ENCODE results near the gene CDK5RAP1. TPM values are rescaled to one million over a fixed set of nuclear protein-coding genes. Genes with fewer than 3 reads are reported as not detected.

The CDK5RAP1 gene
- total and polyA plus RNA-seq, 4 donors = 11.3 to 22.1 (median 14.8) TPM

DNA sequence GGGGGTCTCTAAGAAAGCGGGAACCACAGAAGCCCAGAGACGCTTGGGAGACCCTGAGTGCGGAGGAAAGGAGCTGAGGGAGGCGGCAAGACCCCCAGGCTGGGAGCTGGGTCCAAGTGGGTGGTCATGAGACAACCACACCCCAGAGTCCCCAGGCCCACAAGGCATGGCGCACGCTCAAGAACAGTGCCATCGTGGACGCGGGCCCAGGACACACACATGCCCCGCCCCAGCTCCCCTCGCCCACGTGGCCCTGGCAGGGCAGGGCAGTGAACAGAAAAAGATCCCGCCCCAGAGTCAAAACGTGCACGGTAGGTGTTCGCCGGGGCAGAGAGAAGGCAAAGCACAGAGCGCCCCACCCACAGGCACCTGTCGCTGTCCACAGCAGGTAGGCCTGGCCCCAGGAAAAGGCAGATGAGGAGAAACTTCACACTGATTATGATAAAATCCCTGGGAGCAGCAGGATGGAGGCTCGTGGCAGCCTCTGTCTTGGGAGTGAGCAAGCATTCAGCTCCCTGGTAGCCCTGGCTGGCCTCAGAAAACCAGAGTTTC lies 68.3 kb downstream of the CDK5RAP1 start:
- DNase-seq (ENCODE audit: low spot score) = no peak
- Histone ChIP-seq H3K9ac (ENCODE audit: low read depth in 1 of 2, low read length in 2 of 2) (no peak overlapping the region), H3K9me3 (ENCODE audit: control insufficient read depth in 4 of 4, low read length in 3 of 4) (no peaks in the 10 kb centered on the region), H3K4me1 (ENCODE audit: control insufficient read depth in 4 of 4, insufficient read depth in 4 of 4, low read length in 3 of 4) (no peaks in the 10 kb centered on the region), H3K27ac (ENCODE audit: low read depth in 1 of 2, low read length in 2 of 2) (no peak overlapping the region), H3K27me3 (ENCODE audit: control insufficient read depth in 4 of 4, insufficient read depth in 4 of 4, low read length in 3 of 4) (peaks cover 0 to 2% (median 0%) of the 10 kb centered on the region in 4 donors), H3K4me3 (ENCODE audit: low read depth in 1 of 3, low read length in 3 of 3) (no peak overlapping the region), H3K36me3 (ENCODE audit: control insufficient read depth in 4 of 4, insufficient read depth in 3 of 4, low read depth in 1 of 4, low read length in 3 of 4) (no peaks in the 10 kb centered on the region)
- 72% methylated on average over 20 of the region's 20 CpGs for whole genome bisulfite sequencing
- TF ChIP-seq, protein P1, sequence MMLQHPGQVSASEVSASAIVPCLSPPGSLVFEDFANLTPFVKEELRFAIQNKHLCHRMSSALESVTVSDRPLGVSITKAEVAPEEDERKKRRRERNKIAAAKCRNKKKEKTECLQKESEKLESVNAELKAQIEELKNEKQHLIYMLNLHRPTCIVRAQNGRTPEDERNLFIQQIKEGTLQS (IDR thresholded peaks at IDR 0.05) = no peak
- TF ChIP-seq, protein P2, sequence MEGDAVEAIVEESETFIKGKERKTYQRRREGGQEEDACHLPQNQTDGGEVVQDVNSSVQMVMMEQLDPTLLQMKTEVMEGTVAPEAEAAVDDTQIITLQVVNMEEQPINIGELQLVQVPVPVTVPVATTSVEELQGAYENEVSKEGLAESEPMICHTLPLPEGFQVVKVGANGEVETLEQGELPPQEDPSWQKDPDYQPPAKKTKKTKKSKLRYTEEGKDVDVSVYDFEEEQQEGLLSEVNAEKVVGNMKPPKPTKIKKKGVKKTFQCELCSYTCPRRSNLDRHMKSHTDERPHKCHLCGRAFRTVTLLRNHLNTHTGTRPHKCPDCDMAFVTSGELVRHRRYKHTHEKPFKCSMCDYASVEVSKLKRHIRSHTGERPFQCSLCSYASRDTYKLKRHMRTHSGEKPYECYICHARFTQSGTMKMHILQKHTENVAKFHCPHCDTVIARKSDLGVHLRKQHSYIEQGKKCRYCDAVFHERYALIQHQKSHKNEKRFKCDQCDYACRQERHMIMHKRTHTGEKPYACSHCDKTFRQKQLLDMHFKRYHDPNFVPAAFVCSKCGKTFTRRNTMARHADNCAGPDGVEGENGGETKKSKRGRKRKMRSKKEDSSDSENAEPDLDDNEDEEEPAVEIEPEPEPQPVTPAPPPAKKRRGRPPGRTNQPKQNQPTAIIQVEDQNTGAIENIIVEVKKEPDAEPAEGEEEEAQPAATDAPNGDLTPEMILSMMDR (IDR thresholded peaks at IDR 0.05; ENCODE audit: low read depth, low read length, missing input control) = no peak

DNA sequence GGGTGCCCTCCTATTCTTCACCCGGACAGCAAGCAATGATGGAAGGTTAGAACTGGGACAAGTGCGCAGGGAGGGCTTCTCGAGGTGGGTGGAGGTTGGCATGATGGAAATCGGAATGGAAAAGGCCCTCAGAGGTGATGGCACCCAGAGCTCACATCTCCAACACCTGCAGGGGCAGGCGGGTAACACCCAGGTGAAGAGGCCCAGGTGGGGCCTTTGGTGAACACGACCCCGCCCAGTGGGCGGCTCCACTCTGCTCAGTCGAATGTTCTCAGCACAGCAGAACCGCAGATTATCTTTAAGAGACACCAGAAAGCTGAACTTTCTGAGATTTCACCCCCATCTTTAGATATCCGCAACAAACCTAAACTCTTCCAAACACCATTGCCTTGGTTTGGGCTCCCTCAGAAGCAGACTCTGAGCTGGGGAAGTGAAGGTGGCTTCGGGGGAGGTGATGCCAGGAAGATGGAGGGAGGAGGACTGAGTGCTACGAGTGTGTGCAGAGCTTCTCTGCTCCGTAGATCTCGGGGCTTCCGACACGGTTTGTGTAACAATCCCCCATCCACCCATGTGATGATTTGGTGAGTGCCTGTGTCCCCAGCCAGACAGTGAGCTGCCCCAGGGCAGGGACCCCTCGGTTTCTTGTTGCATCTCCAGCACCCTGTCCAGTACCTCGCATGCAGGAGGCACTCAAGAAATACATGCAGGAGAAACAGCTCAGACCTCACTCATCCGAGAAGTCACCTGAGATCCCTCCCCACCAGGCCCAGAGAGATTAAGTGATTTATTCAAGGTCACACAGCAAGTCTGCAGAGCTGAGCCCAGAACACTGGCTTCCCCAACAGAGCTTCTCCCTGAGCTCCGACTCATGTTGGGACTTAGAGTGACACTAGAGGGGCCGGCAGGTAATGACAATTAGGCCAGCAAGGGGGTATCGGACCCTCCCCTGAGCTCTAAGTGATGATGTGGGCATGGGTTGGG lies 72.9 kb downstream of the CDK5RAP1 start:
- no peaks in the 10 kb centered on the region for H3K9me3 ChIP-seq (ENCODE audit: control insufficient read depth in 4 of 4, low read length in 3 of 4)
- no peak overlapping the region for H3K27ac ChIP-seq (ENCODE audit: low read depth in 1 of 2, low read length in 2 of 2)
- no peak for DNase-seq (ENCODE audit: low spot score)
- H3K4me1 ChIP-seq (ENCODE audit: control insufficient read depth in 4 of 4, insufficient read depth in 4 of 4, low read length in 3 of 4) = no peaks in the 10 kb centered on the region
- no peak overlapping the region for H3K4me3 ChIP-seq (ENCODE audit: low read depth in 1 of 3, low read length in 3 of 3)
- TF ChIP-seq YY1 (IDR thresholded peaks at IDR 0.05) (no peak), SP1 (IDR thresholded peaks at IDR 0.05) (no peak), RXRA (IDR thresholded peaks at IDR 0.05) (no peak), JUND (IDR thresholded peaks at IDR 0.05) (no peak), RAD21 (IDR thresholded peaks at IDR 0.05) (no peak), TAF1 (conservative IDR thresholded peaks at IDR 0.05) (no peak), HNF4A (conservative IDR thresholded peaks at IDR 0.05) (no peak), FOXA1 (IDR thresholded peaks at IDR 0.05) (no peak), EGR1 (IDR thresholded peaks at IDR 0.05; ENCODE audit: low read depth in 2 of 2) (no peak), FOXA2 (IDR thresholded peaks at IDR 0.05) (no peak), GABPA (IDR thresholded peaks at IDR 0.05 in 1 of 2, conservative IDR thresholded peaks at IDR 0.05 in 1 of 2) (no peak), NR2F2 (IDR thresholded peaks at IDR 0.05) (no peak), HNF4G (IDR thresholded peaks at IDR 0.05) (no peak)
- TF ChIP-seq, protein P3, sequence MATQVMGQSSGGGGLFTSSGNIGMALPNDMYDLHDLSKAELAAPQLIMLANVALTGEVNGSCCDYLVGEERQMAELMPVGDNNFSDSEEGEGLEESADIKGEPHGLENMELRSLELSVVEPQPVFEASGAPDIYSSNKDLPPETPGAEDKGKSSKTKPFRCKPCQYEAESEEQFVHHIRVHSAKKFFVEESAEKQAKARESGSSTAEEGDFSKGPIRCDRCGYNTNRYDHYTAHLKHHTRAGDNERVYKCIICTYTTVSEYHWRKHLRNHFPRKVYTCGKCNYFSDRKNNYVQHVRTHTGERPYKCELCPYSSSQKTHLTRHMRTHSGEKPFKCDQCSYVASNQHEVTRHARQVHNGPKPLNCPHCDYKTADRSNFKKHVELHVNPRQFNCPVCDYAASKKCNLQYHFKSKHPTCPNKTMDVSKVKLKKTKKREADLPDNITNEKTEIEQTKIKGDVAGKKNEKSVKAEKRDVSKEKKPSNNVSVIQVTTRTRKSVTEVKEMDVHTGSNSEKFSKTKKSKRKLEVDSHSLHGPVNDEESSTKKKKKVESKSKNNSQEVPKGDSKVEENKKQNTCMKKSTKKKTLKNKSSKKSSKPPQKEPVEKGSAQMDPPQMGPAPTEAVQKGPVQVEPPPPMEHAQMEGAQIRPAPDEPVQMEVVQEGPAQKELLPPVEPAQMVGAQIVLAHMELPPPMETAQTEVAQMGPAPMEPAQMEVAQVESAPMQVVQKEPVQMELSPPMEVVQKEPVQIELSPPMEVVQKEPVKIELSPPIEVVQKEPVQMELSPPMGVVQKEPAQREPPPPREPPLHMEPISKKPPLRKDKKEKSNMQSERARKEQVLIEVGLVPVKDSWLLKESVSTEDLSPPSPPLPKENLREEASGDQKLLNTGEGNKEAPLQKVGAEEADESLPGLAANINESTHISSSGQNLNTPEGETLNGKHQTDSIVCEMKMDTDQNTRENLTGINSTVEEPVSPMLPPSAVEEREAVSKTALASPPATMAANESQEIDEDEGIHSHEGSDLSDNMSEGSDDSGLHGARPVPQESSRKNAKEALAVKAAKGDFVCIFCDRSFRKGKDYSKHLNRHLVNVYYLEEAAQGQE (IDR thresholded peaks at IDR 0.05) = no peak
- TF ChIP-seq, protein P4, sequence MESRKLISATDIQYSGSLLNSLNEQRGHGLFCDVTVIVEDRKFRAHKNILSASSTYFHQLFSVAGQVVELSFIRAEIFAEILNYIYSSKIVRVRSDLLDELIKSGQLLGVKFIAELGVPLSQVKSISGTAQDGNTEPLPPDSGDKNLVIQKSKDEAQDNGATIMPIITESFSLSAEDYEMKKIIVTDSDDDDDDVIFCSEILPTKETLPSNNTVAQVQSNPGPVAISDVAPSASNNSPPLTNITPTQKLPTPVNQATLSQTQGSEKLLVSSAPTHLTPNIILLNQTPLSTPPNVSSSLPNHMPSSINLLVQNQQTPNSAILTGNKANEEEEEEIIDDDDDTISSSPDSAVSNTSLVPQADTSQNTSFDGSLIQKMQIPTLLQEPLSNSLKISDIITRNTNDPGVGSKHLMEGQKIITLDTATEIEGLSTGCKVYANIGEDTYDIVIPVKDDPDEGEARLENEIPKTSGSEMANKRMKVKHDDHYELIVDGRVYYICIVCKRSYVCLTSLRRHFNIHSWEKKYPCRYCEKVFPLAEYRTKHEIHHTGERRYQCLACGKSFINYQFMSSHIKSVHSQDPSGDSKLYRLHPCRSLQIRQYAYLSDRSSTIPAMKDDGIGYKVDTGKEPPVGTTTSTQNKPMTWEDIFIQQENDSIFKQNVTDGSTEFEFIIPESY (IDR thresholded peaks at IDR 0.05) = no peak
- TF ChIP-seq, protein P1 (IDR thresholded peaks at IDR 0.05) = no peak
- TF ChIP-seq, protein P2 (IDR thresholded peaks at IDR 0.05; ENCODE audit: low read depth, low read length, missing input control) = no peak
- TF ChIP-seq, protein P5, sequence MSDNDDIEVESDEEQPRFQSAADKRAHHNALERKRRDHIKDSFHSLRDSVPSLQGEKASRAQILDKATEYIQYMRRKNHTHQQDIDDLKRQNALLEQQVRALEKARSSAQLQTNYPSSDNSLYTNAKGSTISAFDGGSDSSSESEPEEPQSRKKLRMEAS (IDR thresholded peaks at IDR 0.05) = no peak
- 75% methylated on average over 23 of the region's 23 CpGs for WGBS
- no peaks in the 10 kb centered on the region for H3K36me3 ChIP-seq (ENCODE audit: control insufficient read depth in 4 of 4, insufficient read depth in 3 of 4, low read depth in 1 of 4, low read length in 3 of 4)
- no peak overlapping the region for H3K9ac ChIP-seq (ENCODE audit: low read depth in 1 of 2, low read length in 2 of 2)
- H3K27me3 ChIP-seq (ENCODE audit: control insufficient read depth in 4 of 4, insufficient read depth in 4 of 4, low read length in 3 of 4) = peaks cover 0 to 2% (median 0%) of the 10 kb centered on the region in 4 donors

Data from liver (tissue), 9 donors.